DOHH2 (cell line): Measurements from ENCODE around the gene ATP8A2.
"Not testable (repeated sequence)": the region's sequence is repeated elsewhere in the genome, so short reads cannot be mapped to it uniquely, and the experiment has no call there.

ENCODE experiments used
- H3F3A ChIP-seq: fragments of 200-600 bp; sonication (generic), shearing (Covaris generic); 2 replicates; pipeline ENCODE4 v1.6.0; 2016; ENCODE audit warnings: antibody characterized with exemption, mild to moderate bottlenecking; ENCODE audit not compliant: control insufficient read depth, insufficient read depth
- H3K27ac ChIP-seq: fragments of 200-600 bp; sonication (generic); 2 replicates; pipeline ENCODE4 v1.5.1; 2014; ENCODE audit warnings: low read depth, mild to moderate bottlenecking, low read length, moderate library complexity
- H3K27me3 ChIP-seq: fragments of 200-600 bp; sonication (generic); 2 replicates; pipeline ENCODE4 v1.6.1; 2014; ENCODE audit warnings: mild to moderate bottlenecking, low read length, mixed read lengths; ENCODE audit not compliant: control insufficient read depth
- H3K36me3 ChIP-seq: fragments of 200-600 bp; sonication (generic); 2 replicates; pipeline ENCODE4 v1.6.1; 2014; ENCODE audit warnings: mild to moderate bottlenecking, low read length, moderate library complexity, mixed read lengths; ENCODE audit not compliant: control insufficient read depth
- H3K4me1 ChIP-seq: fragments of 200-600 bp; sonication (generic); 2 replicates; pipeline ENCODE4 v1.6.1; 2014; ENCODE audit warnings: mild to moderate bottlenecking, low read length, mixed read lengths; ENCODE audit not compliant: control insufficient read depth
- H3K4me2 ChIP-seq: fragments of 200-600 bp; sonication (generic); 2 replicates; pipeline ENCODE4 v1.6.0; 2014; ENCODE audit warnings: mild to moderate bottlenecking, low read length, moderate library complexity
- H3K4me3 ChIP-seq: fragments of 200-600 bp; sonication (generic); 2 replicates; pipeline ENCODE4 v1.5.1; 2014; ENCODE audit warnings: mild to moderate bottlenecking, low read length, mixed read lengths
- H3K79me2 ChIP-seq: fragments of 200-600 bp; sonication (generic); 2 replicates; pipeline ENCODE4 v1.6.1; 2014; ENCODE audit warnings: mild to moderate bottlenecking, low read length, mixed read lengths; ENCODE audit not compliant: control insufficient read depth
- H3K9me2 ChIP-seq: fragments of 200-600 bp; sonication (generic); replicated peaks from 2 replicates; pipeline ENCODE4 v1.6.1; 2014; ENCODE audit warnings: mild to moderate bottlenecking, low read length, mixed read lengths; ENCODE audit not compliant: control insufficient read depth
- H3K9me3 ChIP-seq: fragments of 200-600 bp; sonication (generic); 2 replicates; pipeline ENCODE4 v1.6.1; 2014; ENCODE audit warnings: antibody characterized with exemption, low read length, mixed read lengths; ENCODE audit not compliant: control insufficient read depth, insufficient read depth
- H4K20me1 ChIP-seq: fragments of 200-600 bp; sonication (generic); 2 replicates; pipeline ENCODE4 v1.6.0; 2014; ENCODE audit warnings: low read depth, mild to moderate bottlenecking, antibody characterized with exemption, low read length, moderate library complexity; ENCODE audit not compliant: control insufficient read depth, insufficient read depth
- CTCF ChIP-seq: fragments of 200-600 bp; sonication (generic); IDR thresholded peaks from one replicate; pipeline ENCODE4 v1.5.1; 2014; ENCODE audit warnings: antibody characterized with exemption, mild to moderate bottlenecking, low read depth, low read length; ENCODE audit not compliant: poor library complexity, severe bottlenecking
- EZH2phosphoT487 ChIP-seq: fragments of 200-600 bp; sonication (generic); IDR thresholded peaks from 2 replicates; pipeline ENCODE4 v1.6.1; 2017; ENCODE audit warnings: borderline replicate concordance, mild to moderate bottlenecking, antibody characterized with exemption, low read length, moderate library complexity, mixed read lengths

ATP8A2 gene

GRCh38 chr13:25353344-25353743, 18.4 kb upstream of the ATP8A2 start:
- Histone ChIP-seq H3K27me3 (peaks cover 12% of the 10 kb centered on the region), H3K27ac (no peak overlapping the region), H3K36me3 (no peaks in the 10 kb centered on the region), H3F3A (no peaks in the 10 kb centered on the region), H3K4me2 (no peak overlapping the region), H3K4me1 (no peaks in the 10 kb centered on the region), H3K79me2 (no peaks in the 10 kb centered on the region), H3K9me2 (no peaks in the 10 kb centered on the region), H3K4me3 (no peak overlapping the region), H4K20me1 (no peaks in the 10 kb centered on the region), H3K9me3 (no peaks in the 10 kb centered on the region)
- TF ChIP-seq CTCF (no peak), EZH2phosphoT487 (no peak)

- H3K36me3 ChIP-seq, result no peaks in the 10 kb centered on the region
- TF ChIP-seq CTCF, result no peak
- TF ChIP-seq EZH2phosphoT487, result no peak
- no peaks in the 10 kb centered on the region for H3F3A ChIP-seq
- no peaks in the 10 kb centered on the region for H3K4me1 ChIP-seq
- no peaks in the 10 kb centered on the region for H3K79me2 ChIP-seq
- H3K4me3 ChIP-seq, result no peak overlapping the region
- H3K4me2 ChIP-seq, result no peak overlapping the region
- no peak overlapping the region for H3K27ac ChIP-seq
- no peaks in the 10 kb centered on the region for H4K20me1 ChIP-seq
- peaks cover 12% of the 10 kb centered on the region for H3K27me3 ChIP-seq
- H3K9me2 ChIP-seq, result no peaks in the 10 kb centered on the region
- no peaks in the 10 kb centered on the region for H3K9me3 ChIP-seq
Observed at GRCh38 chr13:25354377-25354776, 17.4 kb upstream of the ATP8A2 start.

GRCh38 chr13:25360443-25360842, 11.3 kb upstream of the ATP8A2 start:
- H3F3A ChIP-seq, H3K79me2 ChIP-seq, H3K4me3 ChIP-seq, H3K4me2 ChIP-seq, H3K4me1 ChIP-seq, H3K27ac ChIP-seq, H3K36me3 ChIP-seq, H3K9me3 ChIP-seq, H3K27me3 ChIP-seq, H4K20me1 ChIP-seq, H3K9me2 ChIP-seq: not testable (repeated sequence)

GRCh38 chr13:25365720-25366235, 6.0 kb upstream of the ATP8A2 start:
- no peak overlapping the region for H3K4me2 ChIP-seq
- no peaks in the 10 kb centered on the region for H4K20me1 ChIP-seq
- H3K4me1 ChIP-seq, result no peaks in the 10 kb centered on the region
- no peaks in the 10 kb centered on the region for H3K36me3 ChIP-seq
- H3K27me3 ChIP-seq, result peaks cover 2% of the 10 kb centered on the region; the same call in 1 of the 2 replicates
- H3F3A ChIP-seq, result no peaks in the 10 kb centered on the region
- H3K9me2 ChIP-seq, result no peaks in the 10 kb centered on the region
- no peaks in the 10 kb centered on the region for H3K79me2 ChIP-seq
- no peaks in the 10 kb centered on the region for H3K9me3 ChIP-seq
- no peak overlapping the region for H3K4me3 ChIP-seq
- no peak for TF ChIP-seq EZH2phosphoT487
- TF ChIP-seq CTCF, result no peak
- H3K27ac ChIP-seq, result no peak overlapping the region
